CD4-positive, alpha-beta T cell treated with Interleukin-2 at 100 ng/mL for 4 hours (primary cell): ENCODE data around the gene SLC50A1.
A peak's percentile ranks its signal among the peaks of the same experiment; 100 is the strongest.
"Not testable (repeated sequence)": the region's sequence is repeated elsewhere in the genome, so short reads cannot be mapped to it uniquely, and the experiment has no call there.

Source experiments
- DNase-seq: peaks from one replicate; pipeline ENCODE4 v3.0.0-alpha.2; 2020; ENCODE audit warnings: low spot score

Gene SLC50A1

DNA sequence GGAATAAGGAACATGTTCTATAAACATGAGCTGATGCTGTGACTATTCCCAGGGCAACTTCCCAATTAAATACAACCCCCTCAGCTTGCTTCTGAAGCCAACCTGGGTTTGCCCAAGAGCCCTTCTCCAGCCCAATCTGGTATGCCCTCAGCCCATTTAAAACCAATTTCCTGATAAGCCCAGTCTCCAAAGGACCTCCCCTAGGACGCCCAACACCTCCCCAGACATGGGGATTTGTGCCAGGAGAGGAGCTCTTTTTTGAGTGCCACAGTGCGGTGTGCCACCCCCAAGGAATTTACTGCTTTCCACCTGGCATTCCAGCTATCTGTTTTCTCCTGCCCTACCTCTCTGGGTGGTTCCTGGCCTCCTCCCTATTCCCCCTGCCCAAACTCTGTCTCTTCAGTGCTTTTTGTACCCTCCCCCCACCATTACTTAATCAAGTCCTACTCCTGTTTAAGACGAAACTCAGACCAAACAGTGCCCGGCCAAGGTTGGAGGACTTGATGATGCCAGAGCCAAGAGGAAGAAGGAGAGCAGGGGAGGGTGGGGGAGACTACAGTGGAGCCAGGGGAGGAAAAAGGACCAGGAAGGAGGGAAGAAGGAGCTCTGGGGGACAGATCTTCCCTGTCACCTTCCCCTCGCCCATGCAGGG, 19.4 kb upstream of the SLC50A1 start:
- DNase-seq = no peak

DNA sequence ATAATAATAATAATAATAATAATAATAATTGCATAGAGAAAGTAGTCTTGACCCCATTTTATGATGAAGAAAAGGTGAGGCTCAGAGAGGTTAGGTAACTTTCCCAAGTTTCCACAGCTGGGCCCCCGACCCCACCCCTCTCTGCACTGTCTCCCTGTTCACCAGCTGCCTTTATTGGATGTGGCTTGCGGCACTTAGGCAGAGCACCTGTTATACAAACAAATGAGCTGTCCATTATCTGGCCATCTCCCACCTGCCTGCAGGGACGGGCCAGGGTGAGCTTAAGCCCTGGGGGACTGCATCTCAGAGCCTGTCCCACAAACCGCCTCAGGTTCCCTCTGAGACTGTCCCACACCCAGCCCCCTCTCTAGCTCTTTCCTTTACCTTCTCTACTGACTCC, 18.0 kb upstream of the SLC50A1 start:
- no peak for DNase-seq

DNA sequence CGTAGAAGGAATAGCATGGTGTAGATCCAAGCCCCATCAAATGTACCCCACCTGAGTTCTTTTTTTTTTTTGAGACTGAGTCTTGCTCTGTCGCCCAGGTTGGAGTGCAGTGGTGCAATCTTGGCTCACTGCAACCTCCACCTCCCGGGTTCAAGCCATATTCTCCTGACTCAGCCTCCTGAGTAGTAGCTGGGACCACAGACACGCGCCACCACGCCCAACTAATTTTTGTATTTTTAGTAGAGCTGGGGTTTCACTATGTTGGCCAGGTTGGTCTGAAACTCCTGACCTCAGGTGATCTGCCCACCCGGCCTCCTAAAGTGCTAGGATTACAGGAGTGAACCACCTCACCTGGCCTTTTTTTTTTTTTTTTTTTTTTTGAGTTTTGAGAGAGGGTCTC, 17.6 kb upstream of the SLC50A1 start:
- DNase-seq = not testable (repeated sequence)

DNA sequence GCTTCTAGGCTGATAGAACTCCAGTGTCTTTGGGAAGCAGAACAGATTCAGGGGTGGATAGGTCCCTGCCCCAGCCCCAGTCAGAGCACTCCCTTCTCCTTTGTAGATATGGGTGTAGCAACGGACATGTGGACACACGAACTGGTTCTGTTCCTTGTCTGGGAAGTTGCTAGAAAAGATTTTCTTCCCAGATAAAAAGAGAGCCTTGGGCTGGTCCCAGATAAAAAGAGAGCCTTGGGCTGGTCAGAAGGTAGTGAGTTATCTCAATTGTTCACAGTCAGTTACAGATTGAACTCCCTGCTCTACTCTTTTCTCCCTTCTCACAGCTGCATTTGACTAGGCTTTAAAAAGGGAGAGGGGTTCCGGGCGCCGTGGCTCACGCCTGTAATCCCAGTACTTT, 15.4 kb upstream of the SLC50A1 start:
- no peak for DNase-seq

DNA sequence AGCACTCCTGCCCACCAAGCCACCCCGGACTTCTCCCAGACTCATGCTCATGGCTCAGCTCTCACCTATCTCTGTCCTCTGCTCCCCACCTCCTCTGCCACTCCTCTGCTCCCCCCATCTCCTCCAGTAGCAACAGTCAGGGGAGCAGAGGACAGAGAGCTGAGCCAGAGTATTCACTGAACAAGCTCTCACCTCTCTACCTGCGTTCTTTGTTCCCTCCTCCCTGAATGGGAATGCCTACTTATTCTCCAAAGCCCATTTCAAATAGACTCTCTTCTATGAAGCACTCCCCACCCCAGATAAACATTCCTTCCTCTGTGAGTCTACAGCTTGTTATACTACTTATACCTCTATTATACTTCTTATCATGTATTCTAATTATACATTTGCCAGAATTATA, 14.4 kb upstream of the SLC50A1 start:
- DNase-seq = no peak

DNA sequence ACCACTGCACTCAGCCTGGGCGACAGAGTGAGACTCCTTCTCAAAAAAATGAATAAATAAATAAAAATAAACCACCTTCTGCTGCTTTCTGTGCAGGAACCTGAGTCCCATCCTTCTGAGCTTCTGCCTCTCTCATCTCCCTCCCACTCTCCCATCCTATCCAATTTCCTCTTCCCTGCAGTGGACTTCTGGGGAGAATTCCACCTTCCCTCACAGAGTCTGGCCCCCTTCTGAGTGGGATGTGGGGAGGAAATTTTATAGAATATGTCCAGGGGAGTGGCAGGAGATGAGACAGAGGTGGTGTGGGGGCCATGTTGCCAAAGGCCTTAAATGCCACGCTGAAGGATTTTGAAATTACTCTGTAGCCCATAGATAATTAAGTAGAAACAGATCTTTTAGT, 13.3 kb upstream of the SLC50A1 start:
- DNase-seq = no peak

DNA sequence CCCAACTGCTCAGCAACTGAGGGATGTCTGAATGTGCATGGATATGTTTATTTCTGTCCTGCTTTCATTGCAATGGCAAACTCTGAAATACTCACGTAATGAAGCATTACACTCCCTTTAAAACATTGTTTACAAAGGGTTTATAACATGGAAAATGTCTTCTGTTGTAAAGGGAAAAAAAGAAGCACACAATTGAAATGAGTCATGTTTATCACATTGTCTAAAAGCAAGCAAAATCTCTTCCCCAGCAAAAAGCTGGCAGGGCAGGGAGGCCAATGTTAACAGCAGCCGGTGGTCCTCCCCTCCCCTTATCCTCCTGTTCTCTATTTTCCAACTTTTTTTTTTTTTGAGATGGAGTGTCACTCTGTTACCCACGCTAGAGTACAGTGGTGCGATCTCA, 11.9 kb upstream of the SLC50A1 start:
- DNase-seq = no peak

DNA sequence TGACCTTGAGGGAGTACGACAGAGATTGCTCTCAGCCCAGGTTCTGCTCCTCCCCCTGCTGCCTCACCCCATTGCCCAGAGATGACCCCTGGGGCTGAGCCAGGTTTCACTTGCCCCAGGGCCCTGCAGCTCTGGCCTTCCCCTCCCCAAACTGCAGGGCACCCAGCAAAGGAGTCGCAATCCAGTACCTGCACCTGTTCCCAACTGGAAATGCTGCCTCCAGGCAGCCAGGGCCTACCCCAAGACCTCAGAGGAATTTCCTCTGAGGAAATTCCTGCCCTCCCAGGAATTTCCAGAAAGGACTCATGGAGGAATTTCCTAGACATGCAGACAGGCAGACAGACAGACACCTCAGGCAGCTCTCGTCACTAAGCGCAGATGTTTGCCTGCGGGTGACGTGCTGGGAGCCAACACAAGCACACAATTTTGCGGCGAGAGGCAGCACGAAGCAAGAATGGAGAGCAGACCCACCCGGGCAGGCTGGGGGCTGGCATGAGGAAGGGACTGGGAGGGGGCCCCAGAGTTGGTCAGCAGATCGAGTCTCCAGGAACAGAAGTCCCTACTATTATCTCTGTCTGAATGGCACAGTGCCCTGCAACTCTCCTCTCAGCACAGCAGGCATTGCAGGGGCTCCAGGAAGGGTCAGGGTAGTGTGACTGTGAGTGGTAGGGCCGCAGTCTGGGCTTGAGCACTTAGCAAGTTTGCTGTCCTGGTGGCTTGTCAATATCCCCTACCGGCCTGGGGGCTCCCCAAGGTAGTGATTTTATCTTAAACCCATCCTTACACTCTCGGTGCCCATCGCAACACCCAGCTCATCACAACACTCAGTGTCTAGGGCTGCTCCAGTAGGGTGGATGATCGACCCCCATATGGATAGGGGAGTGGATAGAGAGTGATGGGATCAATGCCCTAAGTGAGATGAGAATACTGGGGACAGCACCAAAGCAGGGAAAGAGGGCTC, 10.9 kb upstream of the SLC50A1 start:
- no peak for DNase-seq

DNA sequence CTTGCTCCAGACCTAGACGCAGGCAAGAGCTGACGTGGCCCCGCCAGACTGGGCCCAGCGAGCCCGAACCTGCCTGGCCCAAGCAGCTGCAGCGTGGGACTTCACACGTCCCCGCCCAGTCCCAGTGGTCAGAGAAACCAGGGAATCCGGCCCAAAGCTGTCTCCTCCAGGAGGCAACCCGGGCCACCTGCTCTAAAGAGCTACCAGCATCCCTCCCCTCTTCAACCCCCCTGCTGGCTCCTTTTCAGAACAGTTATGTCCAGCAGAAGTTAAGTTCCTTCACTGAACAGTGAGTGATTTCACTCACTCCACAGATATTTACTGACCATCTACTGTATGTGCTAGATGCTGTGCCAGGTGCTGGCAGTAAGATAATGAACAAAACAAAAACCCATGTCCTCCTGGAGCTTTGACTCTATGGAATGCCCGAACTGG, 10.1 kb upstream of the SLC50A1 start:
- DNase-seq = no peak

DNA sequence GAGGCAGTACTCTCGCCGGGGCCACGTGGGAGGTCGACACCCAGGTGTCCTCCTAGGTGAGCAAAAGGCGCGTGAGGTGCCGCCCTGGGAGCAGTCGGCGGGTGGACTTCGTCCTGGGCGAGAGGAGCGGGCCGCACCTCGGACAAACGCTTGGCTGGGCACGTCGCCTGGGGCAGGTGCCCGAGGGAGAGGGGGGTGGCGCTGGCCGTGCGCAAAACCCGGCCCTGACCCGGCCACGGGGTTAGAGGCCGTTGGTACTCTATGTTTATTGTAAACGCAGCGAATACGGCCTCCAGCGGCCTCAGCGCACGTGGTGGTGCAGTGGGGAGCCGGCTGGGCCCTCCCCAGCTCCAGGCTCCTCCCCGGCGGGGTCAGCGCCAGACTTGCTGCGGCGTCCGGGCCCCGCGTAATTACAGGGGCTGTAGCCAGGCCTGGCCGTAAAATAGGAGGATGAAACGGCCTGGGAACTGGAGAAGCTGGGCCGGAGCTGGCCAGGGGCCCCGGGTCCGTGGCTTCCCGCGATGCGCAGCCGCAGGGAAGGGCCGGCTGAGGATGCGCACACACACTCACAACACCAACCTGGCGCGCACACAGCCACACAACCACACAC, 9.6 kb upstream of the SLC50A1 start:
- no peak for DNase-seq

DNA sequence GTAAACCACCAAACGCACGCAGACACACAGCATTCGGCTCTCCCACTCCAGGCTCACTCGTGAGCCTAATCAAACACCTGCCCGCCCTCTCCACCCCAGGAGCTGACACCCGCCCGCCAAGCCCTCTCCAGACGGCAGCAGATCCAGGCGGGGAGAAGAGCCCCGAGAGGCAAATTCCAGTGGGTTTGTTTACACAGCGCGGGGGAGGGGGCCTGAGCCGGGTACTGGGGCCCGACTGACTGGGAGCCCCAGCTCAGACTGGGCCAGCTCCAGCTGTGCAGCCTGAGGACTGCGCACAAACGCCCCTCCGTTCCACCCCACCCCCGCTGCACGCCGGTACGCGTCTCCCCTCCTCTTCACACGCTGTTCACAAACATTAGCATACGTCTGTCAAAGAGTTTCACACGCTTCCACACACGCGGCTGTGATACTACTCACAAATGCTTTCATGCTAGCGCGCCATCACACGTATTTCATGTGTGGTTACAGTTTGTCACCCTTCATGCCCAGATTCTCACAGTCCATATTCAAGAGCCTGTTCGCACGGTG, 9.0 kb upstream of the SLC50A1 start:
- peak; percentile 43 for DNase-seq

DNA sequence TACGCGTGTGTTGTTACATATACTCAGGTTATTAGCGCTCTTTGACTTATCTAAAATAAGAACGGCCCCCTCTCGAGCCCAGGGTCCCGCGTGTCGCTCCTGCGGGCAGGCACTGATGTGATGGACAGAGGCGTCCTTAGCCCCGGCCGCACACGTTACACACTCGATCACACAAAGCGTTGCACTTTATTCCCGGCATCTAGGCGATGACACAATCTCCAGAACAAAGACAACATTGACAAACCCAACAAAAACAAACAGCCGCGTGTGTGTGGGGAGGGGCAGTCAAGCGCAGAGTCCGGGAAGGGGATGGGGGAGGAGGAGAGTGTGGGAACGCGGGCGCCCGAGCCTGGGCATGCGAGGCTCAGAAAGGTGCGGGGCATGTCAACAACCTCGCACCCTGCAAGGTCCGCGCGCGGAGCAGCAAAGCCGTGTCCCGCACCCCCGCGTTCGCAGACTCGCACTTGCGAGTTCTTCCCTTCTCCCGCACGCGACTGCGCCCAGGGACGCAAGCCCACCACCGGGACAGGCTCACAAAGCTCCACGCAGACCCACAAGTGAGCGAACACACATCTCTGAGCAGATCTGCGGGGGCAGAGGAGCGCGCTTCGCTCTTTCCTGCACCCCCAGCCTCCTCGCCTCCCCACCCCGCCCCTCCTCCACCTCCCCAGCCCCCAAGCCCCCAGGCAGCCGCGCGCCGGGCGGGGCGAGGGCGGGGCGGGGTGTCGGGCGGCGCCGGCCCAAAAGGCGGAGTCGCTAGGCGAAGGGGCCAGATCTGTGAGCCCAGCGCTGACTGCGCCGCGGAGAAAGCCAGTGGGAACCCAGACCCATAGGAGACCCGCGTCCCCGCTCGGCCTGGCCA, 8.3 kb upstream of the SLC50A1 start, which contains the start of gene EFNA1:
TSS of gene EFNA1 (plus strand) at position 772 of the 862 bp plus-strand sequence. CDS start 102 bp downstream, outside the sequence.
- DNase-seq = peak; percentile 27

DNA sequence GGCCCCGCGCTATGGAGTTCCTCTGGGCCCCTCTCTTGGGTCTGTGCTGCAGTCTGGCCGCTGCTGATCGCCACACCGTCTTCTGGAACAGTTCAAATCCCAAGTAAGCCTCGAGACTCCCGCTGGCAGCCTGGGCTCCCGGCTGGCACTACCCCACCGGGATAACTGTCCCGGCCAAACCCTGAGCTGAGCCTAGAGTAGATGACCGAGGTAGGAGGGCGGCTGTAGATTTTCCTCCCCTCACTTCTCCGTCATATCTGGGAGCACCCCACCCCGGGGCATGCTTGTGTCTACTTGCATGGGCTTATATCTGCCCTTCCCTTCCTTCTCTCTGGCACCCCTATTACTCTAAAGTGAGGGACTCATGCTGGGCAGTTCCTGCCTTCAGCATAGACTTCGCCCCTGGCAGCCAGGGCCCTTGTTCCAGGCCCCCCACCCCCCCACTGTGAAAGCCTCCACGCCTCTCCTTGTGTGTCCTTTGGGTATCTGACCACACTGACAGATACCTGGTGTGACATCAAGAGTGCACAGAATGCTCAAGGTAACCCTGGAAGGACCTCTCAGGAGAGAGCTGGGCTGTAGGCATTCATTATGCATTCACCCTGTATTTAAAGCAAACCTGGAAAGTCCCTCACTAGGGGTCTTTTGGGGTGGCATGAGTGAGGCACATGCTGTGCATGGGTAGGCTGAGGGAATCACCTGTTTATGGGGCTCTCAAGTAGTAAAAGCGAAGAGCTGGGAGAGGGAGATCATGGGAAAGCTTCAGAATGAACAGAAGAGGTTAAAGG, 7.5 kb upstream of the SLC50A1 start:
- no peak for DNase-seq

DNA sequence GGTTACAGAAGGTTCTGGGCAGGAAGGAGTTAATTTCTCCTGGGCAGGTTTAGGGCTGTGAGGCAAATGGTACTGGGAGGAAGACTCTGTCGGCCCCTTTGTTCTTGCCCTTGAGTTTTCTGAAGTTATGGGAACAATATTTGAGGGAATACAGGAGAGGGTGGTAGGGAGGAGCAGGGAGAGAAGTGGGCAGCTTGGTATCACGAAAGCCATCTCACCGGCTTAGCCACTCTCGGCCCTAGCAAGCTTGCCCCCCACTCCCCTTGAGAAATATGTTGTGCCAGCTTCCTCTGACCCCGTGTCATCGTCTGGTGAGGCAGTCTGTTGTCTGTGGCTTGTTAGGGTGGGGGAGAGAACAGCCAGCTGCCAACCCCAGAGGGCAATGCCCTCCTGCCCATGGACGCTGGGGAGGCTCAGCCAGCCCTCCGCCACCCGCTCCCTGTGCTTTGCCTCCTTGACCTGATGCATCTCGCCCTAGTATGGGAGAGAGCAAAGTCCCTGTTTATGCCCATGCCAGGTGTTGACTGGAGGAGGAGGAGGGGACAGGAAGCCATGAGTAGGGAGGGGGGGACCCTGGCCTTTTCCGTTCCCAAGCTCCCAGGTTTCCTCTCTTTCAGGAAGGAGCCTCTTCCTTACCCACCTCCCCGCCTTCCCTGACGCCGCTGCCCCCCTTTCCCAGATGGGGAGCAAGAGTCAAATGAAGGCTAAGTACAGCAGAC, 6.7 kb upstream of the SLC50A1 start:
- no peak for DNase-seq

DNA sequence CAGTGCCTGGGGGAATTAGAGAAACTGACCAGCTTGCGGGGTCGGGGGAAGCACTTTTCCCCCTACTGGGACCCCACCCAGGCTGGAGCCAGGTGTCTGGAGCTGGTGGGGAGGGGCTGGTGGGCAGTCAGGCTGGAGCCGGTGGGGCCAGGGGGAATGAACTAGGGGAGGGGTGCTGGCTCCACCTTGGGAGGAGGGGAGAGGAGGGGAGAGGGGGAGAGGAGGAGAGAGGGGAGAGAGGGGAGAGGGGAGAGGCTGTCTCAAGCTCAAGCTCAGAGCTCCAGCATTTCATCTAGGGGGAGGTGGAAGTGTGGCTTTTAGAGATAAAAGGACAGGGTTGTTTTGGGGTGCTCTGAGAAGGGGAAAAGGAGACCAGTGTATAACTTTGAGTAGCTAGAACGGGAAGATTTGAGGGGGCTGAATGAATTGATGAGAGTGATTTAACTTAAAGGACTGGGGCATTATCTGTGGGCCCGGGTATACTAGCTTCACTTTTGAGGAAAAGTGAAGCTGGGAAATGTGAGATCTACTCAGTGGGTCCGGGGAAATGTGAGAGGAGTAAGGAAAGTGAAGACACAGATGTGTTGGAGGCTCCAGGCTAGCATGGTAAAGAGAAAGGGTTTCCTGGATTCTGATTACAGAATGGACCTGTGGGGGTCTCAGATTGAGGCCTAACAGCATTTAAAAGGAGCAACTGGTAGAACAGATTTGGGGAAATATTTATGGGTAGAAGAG, 5.2 kb upstream of the SLC50A1 start:
- DNase-seq = no peak

DNA sequence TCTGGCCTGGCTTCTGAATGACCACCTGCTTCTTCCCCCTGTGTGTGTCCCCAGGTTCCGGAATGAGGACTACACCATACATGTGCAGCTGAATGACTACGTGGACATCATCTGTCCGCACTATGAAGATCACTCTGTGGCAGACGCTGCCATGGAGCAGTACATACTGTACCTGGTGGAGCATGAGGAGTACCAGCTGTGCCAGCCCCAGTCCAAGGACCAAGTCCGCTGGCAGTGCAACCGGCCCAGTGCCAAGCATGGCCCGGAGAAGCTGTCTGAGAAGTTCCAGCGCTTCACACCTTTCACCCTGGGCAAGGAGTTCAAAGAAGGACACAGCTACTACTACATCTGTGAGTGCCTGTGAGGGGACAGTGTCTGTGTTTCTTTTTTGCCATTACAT, 4.4 kb upstream of the SLC50A1 start:
- no peak for DNase-seq

DNA sequence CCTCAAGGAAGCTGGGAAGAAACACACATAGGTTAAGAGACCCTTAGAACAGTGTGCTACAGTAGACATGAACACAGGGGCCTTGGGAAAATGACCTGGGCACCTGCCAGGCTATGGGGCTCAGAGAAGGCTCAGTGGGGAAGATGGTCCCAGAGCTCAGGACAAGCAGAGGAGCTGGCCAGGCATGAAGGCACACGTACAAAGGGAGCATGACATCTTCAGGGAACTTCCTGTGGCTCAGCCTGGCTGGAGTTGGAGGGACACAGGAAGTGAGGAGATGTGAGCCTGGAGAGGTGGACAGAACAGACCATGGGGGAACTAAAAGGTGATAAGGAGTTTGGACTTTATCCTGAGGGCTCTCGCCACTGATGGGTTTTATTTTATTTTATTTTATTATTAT, 3.8 kb upstream of the SLC50A1 start:
- DNase-seq = no peak

DNA sequence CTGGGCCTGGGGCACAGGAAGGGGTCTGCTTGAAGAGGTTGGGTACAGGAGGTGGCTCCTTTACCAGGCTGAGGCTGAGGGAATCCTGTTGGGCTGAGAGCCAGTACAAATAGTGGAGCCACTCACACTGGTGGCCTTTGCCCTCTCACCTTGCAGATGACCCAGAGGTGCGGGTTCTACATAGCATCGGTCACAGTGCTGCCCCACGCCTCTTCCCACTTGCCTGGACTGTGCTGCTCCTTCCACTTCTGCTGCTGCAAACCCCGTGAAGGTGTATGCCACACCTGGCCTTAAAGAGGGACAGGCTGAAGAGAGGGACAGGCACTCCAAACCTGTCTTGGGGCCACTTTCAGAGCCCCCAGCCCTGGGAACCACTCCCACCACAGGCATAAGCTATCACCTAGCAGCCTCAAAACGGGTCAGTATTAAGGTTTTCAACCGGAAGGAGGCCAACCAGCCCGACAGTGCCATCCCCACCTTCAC, 1.8 kb upstream of the SLC50A1 start:
- no peak for DNase-seq

DNA sequence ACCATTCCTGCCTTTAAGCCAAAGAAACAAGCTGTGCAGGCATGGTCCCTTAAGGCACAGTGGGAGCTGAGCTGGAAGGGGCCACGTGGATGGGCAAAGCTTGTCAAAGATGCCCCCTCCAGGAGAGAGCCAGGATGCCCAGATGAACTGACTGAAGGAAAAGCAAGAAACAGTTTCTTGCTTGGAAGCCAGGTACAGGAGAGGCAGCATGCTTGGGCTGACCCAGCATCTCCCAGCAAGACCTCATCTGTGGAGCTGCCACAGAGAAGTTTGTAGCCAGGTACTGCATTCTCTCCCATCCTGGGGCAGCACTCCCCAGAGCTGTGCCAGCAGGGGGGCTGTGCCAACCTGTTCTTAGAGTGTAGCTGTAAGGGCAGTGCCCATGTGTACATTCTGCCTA, 1.3 kb upstream of the SLC50A1 start:
- no peak for DNase-seq
